Measurements from ENCODE around the gene MEX3D. TPM values are rescaled to one million over a fixed set of nuclear protein-coding genes. Genes with fewer than 3 reads are reported as not detected.

Gene MEX3D
- total RNA-seq, 1 experiment from 2014 or later: 70.4 TPM

DNA sequence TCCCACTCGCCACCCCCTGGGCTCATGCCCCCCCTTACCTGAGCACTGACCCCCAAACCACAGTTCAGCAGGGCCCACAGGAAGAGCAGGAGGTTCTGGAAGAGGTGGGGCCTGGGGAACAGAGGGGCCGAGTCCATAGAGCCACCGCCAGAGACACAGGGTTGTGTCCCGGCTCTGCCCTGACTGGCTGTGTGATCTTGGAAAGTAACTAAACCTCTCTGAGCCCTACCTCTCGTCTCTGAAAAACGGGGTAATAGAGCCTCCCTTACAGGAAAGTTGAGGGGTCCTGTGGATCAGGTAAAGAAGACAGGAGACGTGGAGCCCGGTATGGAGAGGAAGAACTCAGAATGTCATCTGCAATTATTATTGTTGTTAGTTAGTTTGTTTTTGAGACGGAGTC lies 57.3 kb downstream of the MEX3D start:
- Histone ChIP-seq H2AK5ac (ENCODE audit: insufficient read length, low read length) (no peak overlapping the region), H3K14ac (ENCODE audit: insufficient read depth, low read length) (no peak overlapping the region), H3K4ac (ENCODE audit: low read depth, low read length) (no peak overlapping the region), H3K4me2 (ENCODE audit: insufficient read depth, insufficient read length, low read length) (no peak overlapping the region), H3K18ac (ENCODE audit: insufficient read length, low read depth, low read length) (no peak overlapping the region), H2BK5ac (ENCODE audit: insufficient read length, low read length) (no peak overlapping the region), H4K5ac (ENCODE audit: insufficient read length, low read depth, low read length) (no peak overlapping the region), H3K4me1 (ENCODE audit: insufficient read depth, low read length) (no peaks in the 10 kb centered on the region), H4K8ac (replicated peaks; ENCODE audit: insufficient read length, low read depth, low read length) (no peak overlapping the region), H3K23ac (ENCODE audit: insufficient read length, low read depth, low read length) (no peak overlapping the region), H4K91ac (ENCODE audit: insufficient read length, low read depth, low read length) (no peak overlapping the region), H2AFZ (ENCODE audit: low read length) (no peak overlapping the region), H2BK12ac (ENCODE audit: insufficient read length, low read depth, low read length) (no peak overlapping the region), H3K79me2 (ENCODE audit: insufficient read depth, low read length) (no peaks in the 10 kb centered on the region), H3K23me2 (ENCODE audit: insufficient read length, low read depth, low read length, poor library complexity, severe bottlenecking) (peaks cover 4% of the 10 kb centered on the region), H2BK120ac (ENCODE audit: low read depth, low read length, poor library complexity, severe bottlenecking) (no peak overlapping the region), H3K56ac (ENCODE audit: insufficient read length, low read depth, low read length) (no peak overlapping the region), H3K79me1 (ENCODE audit: insufficient read depth, low read depth, low read length, poor library complexity, severe bottlenecking) (no peaks in the 10 kb centered on the region), H2BK20ac (ENCODE audit: low read depth, low read length, poor library complexity, severe bottlenecking) (no peak overlapping the region), H3K27me3 (ENCODE audit: insufficient read depth, low read length) (no peaks in the 10 kb centered on the region), H3K9me3 (ENCODE audit: control insufficient read depth, low read depth, low read length) (no peaks in the 10 kb centered on the region), H4K20me1 (ENCODE audit: control insufficient read depth, insufficient read depth, insufficient read length) (no peaks in the 10 kb centered on the region), H2BK15ac (ENCODE audit: low read depth, low read length) (no peak overlapping the region), H3K27ac (ENCODE audit: insufficient read length, low read depth, low read length) (no peak overlapping the region), H3T11ph (ENCODE audit: low read length) (no peak overlapping the region), H3K9ac (ENCODE audit: extremely low read depth, insufficient read length, low read length) (no peak overlapping the region)
- DNase-seq: no peak
- H3K27ac Mint-ChIP-seq: no peak overlapping the region
- no peaks in the 10 kb centered on the region for H3K36me3 Mint-ChIP-seq (ENCODE audit: insufficient read depth in 1 of 3, low read depth in 3 of 3)
- H3K4me1 Mint-ChIP-seq: peaks cover 13 to 17% of the 10 kb centered on the region in 2 experiments
- peaks cover 64% of the 10 kb centered on the region for H3K27me3 Mint-ChIP-seq (ENCODE audit: low read depth)
- no peak overlapping the region; a peak in 1 of 5 replicates for H3K4me3 Mint-ChIP-seq
- no peak for TF ChIP-seq CTCF (conservative IDR thresholded peaks at IDR 0.05)
- peaks cover 0 to 4% of the 10 kb centered on the region in 2 experiments; a peak in 1 of 5 replicates for H3K9me3 Mint-ChIP-seq
- WGBS (ENCODE audit: extremely low coverage, insufficient read length, low lambda C conversion rate): no CpG with 5 or more reads among the region's 9 CpGs
